Suprapubic skin (tissue), 4 donors: ENCODE data around the gene COQ2. TPM values are rescaled to one million over a fixed set of nuclear protein-coding genes. Genes with fewer than 3 reads are reported as not detected.
"Not testable (repeated sequence)": the region's sequence is repeated elsewhere in the genome, so short reads cannot be mapped to it uniquely, and the experiment has no call there.

ENCODE experiments used
- DNase-seq, 2 donors: peaks; one replicate each; pipeline ENCODE4 v3.0.0-alpha.2; 2019; ENCODE audit warnings: low spot score in 2 of 2
- H3K27ac ChIP-seq: fragments of 200-600 bp; sonication (generic); one replicate; pipeline ENCODE4 v1.5.1; 2019
- H3K27me3 ChIP-seq: fragments of 200-600 bp; sonication (generic); one replicate; pipeline ENCODE4 v1.5.1; 2019
- H3K36me3 ChIP-seq: fragments of 200-600 bp; sonication (generic); one replicate; pipeline ENCODE4 v1.5.1; 2019
- H3K4me1 ChIP-seq: fragments of 200-600 bp; sonication (generic); one replicate; pipeline ENCODE4 v1.5.1; 2019
- H3K4me3 ChIP-seq: fragments of 200-600 bp; sonication (generic); one replicate; pipeline ENCODE4 v1.5.1; 2019; ENCODE audit warnings: mild to moderate bottlenecking
- H3K9me3 ChIP-seq: fragments of 200-600 bp; sonication (generic); one replicate; pipeline ENCODE4 v1.5.1; 2019
- CTCF ChIP-seq, 2 donors: fragments of 200-600 bp in 1 of 2; fragments of 450-650 bp in 1 of 2; sonication (generic) in 1 of 2; IDR thresholded peaks; one replicate each; pipeline ENCODE4 v1.5.1; 2016 to 2019; ENCODE audit warnings: antibody characterized with exemption in 2 of 2, mild to moderate bottlenecking in 1 of 2, moderate library complexity in 1 of 2
- EP300 ChIP-seq: sonication (generic); formaldehyde crosslinking; IDR thresholded peaks from one replicate; pipeline ENCODE4 v1.6.1; 2017; ENCODE audit warnings: antibody characterized with exemption
- POLR2A ChIP-seq, 2 donors: fragments of 450-650 bp; IDR thresholded peaks; one replicate each; pipeline ENCODE4 v1.6.1; 2017; ENCODE audit warnings: antibody characterized with exemption in 2 of 2, mild to moderate bottlenecking in 2 of 2, moderate library complexity in 2 of 2
- POLR2AphosphoS5 ChIP-seq, 3 donors: sonication (generic); formaldehyde crosslinking; IDR thresholded peaks; one replicate each; pipeline ENCODE4 v1.6.1; 2017; ENCODE audit warnings: antibody characterized with exemption in 3 of 3
- WGBS: methylation state at CpG from one replicate; pipeline ENCODE4 v1.1.5; 2018; 5-methylcytosine and 5-hydroxymethylcytosine counted together
- total RNA-seq, 4 donors: library from RNA; depleted of rRNA; stranded (reverse); fragments of >200 nt; gene quantifications; one replicate each; pipeline ENCODE4 v1.1.0, GENCODE V29; 2016

Gene COQ2
- total RNA-seq, 4 donors from 2014 or later = 8.0 to 17.2 (median 13.4) TPM

- no peak overlapping the region for H3K4me3 ChIP-seq
- DNase-seq = no peak
- 89% methylated on average over 2 of the region's 2 CpGs for WGBS
- no peaks in the 10 kb centered on the region for H3K27me3 ChIP-seq
- H3K4me1 ChIP-seq = no peaks in the 10 kb centered on the region
- H3K27ac ChIP-seq = no peak overlapping the region
- no peaks in the 10 kb centered on the region for H3K9me3 ChIP-seq
- TF ChIP-seq POLR2A (IDR thresholded peaks at IDR 0.05) = no peak
- no peaks in the 10 kb centered on the region for H3K36me3 ChIP-seq
Observed at GRCh38 chr4:83237591-83237990, 47.0 kb downstream of the COQ2 start.

GRCh38 chr4:83235645-83236133 is 48.9 kb downstream of the COQ2 start:
- H3K27me3 ChIP-seq, DNase-seq, H3K4me1 ChIP-seq, H3K36me3 ChIP-seq, H3K4me3 ChIP-seq, H3K27ac ChIP-seq, H3K9me3 ChIP-seq: not testable (repeated sequence)
- 89% methylated on average over 3 of the region's 3 CpGs for WGBS

- Histone ChIP-seq H3K4me3 (no peak overlapping the region), H3K36me3 (no peaks in the 10 kb centered on the region), H3K27me3 (no peaks in the 10 kb centered on the region), H3K4me1 (no peaks in the 10 kb centered on the region), H3K27ac (no peak overlapping the region), H3K9me3 (no peaks in the 10 kb centered on the region)
- TF ChIP-seq CTCF (IDR thresholded peaks at IDR 0.05) = no peak
- TF ChIP-seq POLR2AphosphoS5 (IDR thresholded peaks at IDR 0.05) = no peak
- TF ChIP-seq POLR2A (IDR thresholded peaks at IDR 0.05) = no peak
- TF ChIP-seq EP300 = no peak
- WGBS = 86% methylated on average over 4 of the region's 4 CpGs
- no peak for DNase-seq
Observed at GRCh38 chr4:83234902-83235644, 49.5 kb downstream of the COQ2 start.

- 92% methylated on average over 3 of the region's 3 CpGs for WGBS
- H3K27ac ChIP-seq, H3K27me3 ChIP-seq, H3K4me1 ChIP-seq, H3K36me3 ChIP-seq, DNase-seq, H3K4me3 ChIP-seq, H3K9me3 ChIP-seq: not testable (repeated sequence)
Observed at GRCh38 chr4:83234387-83234786, 50.2 kb downstream of the COQ2 start.

- H3K27me3 ChIP-seq = no peaks in the 10 kb centered on the region
Observed at GRCh38 chr4:83232082-83232481, 52.5 kb downstream of the COQ2 start.

GRCh38 chr4:83231620-83232076 is 53.0 kb downstream of the COQ2 start:
- H3K27me3 ChIP-seq = no peaks in the 10 kb centered on the region
- 83% methylated on average over 1 of the region's 1 CpG for WGBS
- no peak for TF ChIP-seq EP300
- TF ChIP-seq POLR2AphosphoS5 (IDR thresholded peaks at IDR 0.05) = no peak
- TF ChIP-seq POLR2A (IDR thresholded peaks at IDR 0.05) = no peak
- H3K4me3 ChIP-seq = no peak overlapping the region
- H3K4me1 ChIP-seq = no peaks in the 10 kb centered on the region
- no peak overlapping the region for H3K27ac ChIP-seq
- no peaks in the 10 kb centered on the region for H3K9me3 ChIP-seq
- DNase-seq = no peak
- H3K36me3 ChIP-seq = no peaks in the 10 kb centered on the region

More at GRCh38 chr4:83232082-83232481, 52.5 kb downstream of the COQ2 start:
- Histone ChIP-seq H3K27ac (no peak overlapping the region), H3K36me3 (no peaks in the 10 kb centered on the region), H3K4me1 (no peaks in the 10 kb centered on the region), H3K4me3 (no peak overlapping the region), H3K9me3 (no peaks in the 10 kb centered on the region)
- no peak for DNase-seq
- 82% methylated on average over 1 of the region's 1 CpG for WGBS
- TF ChIP-seq POLR2A (IDR thresholded peaks at IDR 0.05) (no peak), CTCF (IDR thresholded peaks at IDR 0.05) (no peak), EP300 (no peak), POLR2AphosphoS5 (IDR thresholded peaks at IDR 0.05) (no peak)

GRCh38 chr4:83230928-83231327 is 53.7 kb downstream of the COQ2 start:
- no peaks in the 10 kb centered on the region for H3K36me3 ChIP-seq
- H3K4me1 ChIP-seq = no peaks in the 10 kb centered on the region
- no peak overlapping the region for H3K27ac ChIP-seq
- H3K9me3 ChIP-seq = no peaks in the 10 kb centered on the region
- TF ChIP-seq EP300 = no peak
- no peak for TF ChIP-seq POLR2AphosphoS5 (IDR thresholded peaks at IDR 0.05)
- TF ChIP-seq POLR2A (IDR thresholded peaks at IDR 0.05) = no peak
- no peak for TF ChIP-seq CTCF (IDR thresholded peaks at IDR 0.05)
- no peaks in the 10 kb centered on the region for H3K27me3 ChIP-seq
- DNase-seq = no peak
- WGBS = 87% methylated on average over 3 of the region's 3 CpGs
- no peak overlapping the region for H3K4me3 ChIP-seq
